Measurements from ENCODE around the gene CES3. TPM values are rescaled to one million over a fixed set of nuclear protein-coding genes. Genes with fewer than 3 reads are reported as not detected.

Gene CES3
- total and polyA plus RNA-seq, 9 donors = 0.45 to 2.3 (median 1.3) TPM

DNA sequence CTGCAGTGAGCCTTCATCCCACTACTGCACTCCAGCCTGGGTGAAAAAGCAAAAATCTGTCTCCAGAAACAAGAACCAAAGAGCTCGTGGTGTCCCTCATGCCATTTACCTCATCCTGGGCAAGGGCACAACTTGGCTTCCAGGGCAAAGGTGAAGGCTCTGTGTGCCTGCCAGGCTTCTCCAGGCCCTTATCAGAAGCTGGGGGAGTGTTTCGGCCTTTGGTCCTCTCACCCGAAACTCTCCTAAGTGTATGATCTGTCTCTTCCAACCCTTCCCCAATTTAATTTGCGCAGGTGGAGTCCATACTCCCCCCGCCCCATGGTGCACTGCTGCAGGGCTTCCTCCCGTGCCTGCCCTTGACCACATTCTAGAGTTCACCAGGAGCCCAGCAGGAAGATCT is 24.6 kb upstream of the CES3 start:
- H3K4me1 ChIP-seq (ENCODE audit: insufficient read depth) = peaks cover 14% of the 10 kb centered on the region
- no peaks in the 10 kb centered on the region for H3K9me3 ChIP-seq
- 52 to 61% (median 56%) methylated on average over 6 of the region's 6 CpGs for WGBS, 3 donors
- H3K36me3 ChIP-seq = no peaks in the 10 kb centered on the region
- H3K27ac ChIP-seq = no peak overlapping the region
- DNase-seq = no peak
- intact Hi-C loops (cut with DNase I) = loop anchor here in 1 of 4 donors (10.0 kb wide), 2 partner anchors 58 to 528 kb away; no protein-coding TSS in a partner anchor
- no peak overlapping the region for H3K4me3 ChIP-seq
- H3K27me3 ChIP-seq = no peaks in the 10 kb centered on the region
- no peak for TF ChIP-seq POLR2A (IDR thresholded peaks at IDR 0.05)
- TF ChIP-seq, protein P1, sequence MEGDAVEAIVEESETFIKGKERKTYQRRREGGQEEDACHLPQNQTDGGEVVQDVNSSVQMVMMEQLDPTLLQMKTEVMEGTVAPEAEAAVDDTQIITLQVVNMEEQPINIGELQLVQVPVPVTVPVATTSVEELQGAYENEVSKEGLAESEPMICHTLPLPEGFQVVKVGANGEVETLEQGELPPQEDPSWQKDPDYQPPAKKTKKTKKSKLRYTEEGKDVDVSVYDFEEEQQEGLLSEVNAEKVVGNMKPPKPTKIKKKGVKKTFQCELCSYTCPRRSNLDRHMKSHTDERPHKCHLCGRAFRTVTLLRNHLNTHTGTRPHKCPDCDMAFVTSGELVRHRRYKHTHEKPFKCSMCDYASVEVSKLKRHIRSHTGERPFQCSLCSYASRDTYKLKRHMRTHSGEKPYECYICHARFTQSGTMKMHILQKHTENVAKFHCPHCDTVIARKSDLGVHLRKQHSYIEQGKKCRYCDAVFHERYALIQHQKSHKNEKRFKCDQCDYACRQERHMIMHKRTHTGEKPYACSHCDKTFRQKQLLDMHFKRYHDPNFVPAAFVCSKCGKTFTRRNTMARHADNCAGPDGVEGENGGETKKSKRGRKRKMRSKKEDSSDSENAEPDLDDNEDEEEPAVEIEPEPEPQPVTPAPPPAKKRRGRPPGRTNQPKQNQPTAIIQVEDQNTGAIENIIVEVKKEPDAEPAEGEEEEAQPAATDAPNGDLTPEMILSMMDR (IDR thresholded peaks at IDR 0.05) = no peak
- no peak for TF ChIP-seq EP300 (IDR thresholded peaks at IDR 0.05)

DNA sequence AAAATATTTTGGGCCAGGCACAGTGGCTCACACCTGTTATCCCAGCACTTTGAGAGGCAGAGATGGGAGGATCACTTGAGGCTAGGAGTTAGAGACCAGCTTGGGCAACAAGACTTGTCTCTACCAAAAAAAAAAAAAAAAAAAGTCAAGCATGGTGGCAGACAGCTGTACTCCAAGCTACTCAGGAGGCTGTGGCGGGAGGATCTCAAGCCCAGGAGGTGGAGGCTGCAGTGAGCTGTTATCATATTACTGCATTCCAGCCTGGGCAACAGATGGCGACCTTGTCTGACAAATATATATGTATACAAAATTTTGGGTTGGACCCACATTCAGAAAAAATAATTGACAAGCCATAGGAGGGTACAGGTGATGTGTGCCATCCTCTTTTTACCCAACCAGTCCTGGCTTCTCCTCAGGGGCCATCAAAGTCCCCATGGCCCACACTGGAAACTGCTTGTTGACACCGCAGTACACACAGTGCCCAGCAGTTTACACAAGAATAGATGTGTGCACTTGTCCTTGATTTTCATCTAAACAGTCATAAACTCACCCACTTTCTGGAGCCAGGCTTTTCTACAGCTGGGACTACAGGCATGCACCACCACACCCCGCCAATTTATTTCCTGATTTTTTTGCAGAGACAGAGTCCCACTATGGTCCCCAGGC is 24.0 kb upstream of the CES3 start:
- peaks cover 14% of the 10 kb centered on the region for H3K4me1 ChIP-seq (ENCODE audit: insufficient read depth)
- intact Hi-C loops (cut with DNase I) = loop anchor here in 1 of 4 donors (10.0 kb wide), 2 partner anchors 58 to 528 kb away; no protein-coding TSS in a partner anchor
- no peak overlapping the region for H3K4me3 ChIP-seq
- H3K27ac ChIP-seq = no peak overlapping the region
- DNase-seq = no peak
- 87 to 93% (median 92%) methylated on average over 4 of the region's 4 CpGs for WGBS, 3 donors
- H3K9me3 ChIP-seq = no peaks in the 10 kb centered on the region
- no peaks in the 10 kb centered on the region for H3K36me3 ChIP-seq
- no peaks in the 10 kb centered on the region for H3K27me3 ChIP-seq
- TF ChIP-seq POLR2A (IDR thresholded peaks at IDR 0.05) = no peak
- TF ChIP-seq, protein P1 (IDR thresholded peaks at IDR 0.05) = no peak
- TF ChIP-seq EP300 (IDR thresholded peaks at IDR 0.05) = no peak

DNA sequence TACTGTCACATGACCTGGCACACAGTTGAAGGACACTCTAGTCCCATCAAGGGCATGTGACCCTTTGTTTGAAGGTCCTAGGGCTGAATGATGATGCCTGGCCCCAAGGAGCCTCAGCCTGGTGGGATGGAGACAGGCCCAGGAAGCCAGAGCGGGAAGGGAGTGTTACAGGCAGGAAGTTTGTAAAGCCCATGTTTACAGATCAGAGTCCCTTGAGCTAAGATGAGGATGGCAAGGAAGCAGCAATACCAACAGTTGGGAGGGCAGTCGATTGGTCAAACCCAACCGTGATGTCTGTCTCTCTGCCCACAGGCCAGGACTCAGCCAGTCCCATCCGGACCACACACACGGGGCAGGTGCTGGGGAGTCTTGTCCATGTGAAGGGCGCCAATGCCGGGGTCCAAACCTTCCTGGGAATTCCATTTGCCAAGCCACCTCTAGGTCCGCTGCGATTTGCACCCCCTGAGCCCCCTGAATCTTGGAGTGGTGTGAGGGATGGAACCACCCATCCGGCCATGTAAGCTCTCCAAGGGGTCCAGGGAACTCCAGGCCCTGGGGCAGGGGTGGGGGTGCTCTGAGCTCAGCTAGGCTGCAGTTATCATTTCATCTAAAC is 23.2 kb upstream of the CES3 start:
- WGBS, 3 donors = 86 to 92% (median 90%) methylated on average over 10 of the region's 10 CpGs
- H3K27me3 ChIP-seq = no peaks in the 10 kb centered on the region
- no peak for TF ChIP-seq EP300 (IDR thresholded peaks at IDR 0.05)
- TF ChIP-seq, protein P1 (IDR thresholded peaks at IDR 0.05) = no peak
- TF ChIP-seq POLR2A (IDR thresholded peaks at IDR 0.05) = no peak
- DNase-seq = no peak
- H3K4me1 ChIP-seq (ENCODE audit: insufficient read depth) = peaks cover 14% of the 10 kb centered on the region
- intact Hi-C loops (cut with DNase I) = loop anchor here in 1 of 4 donors (10.0 kb wide), 2 partner anchors 57 to 527 kb away; no protein-coding TSS in a partner anchor
- no peak overlapping the region for H3K4me3 ChIP-seq
- no peaks in the 10 kb centered on the region for H3K36me3 ChIP-seq
- H3K27ac ChIP-seq = no peak overlapping the region
- H3K9me3 ChIP-seq = no peaks in the 10 kb centered on the region

DNA sequence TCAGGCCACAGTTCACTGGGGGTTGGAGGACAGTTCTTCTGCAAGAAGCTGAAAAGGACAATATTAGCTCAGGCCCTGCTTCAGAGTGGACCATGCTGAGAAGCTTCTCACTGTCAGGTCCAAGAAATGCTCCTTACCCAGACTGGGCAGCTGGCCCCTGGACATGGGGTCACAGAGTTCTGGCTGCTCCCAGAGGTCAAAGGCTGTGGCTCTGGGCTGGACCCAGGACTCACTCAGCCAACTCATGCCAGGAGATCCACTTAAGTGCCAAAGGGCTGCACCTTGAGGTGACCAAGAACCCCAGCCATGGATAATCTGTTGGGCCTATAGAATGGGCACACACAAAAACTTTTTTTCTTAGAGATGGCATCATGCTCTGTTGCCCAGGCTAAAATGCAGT is 21.7 kb upstream of the CES3 start:
- intact Hi-C loops (cut with DNase I) = loop anchor here in 1 of 4 donors (10.0 kb wide), 2 partner anchors 55 to 525 kb away; no protein-coding TSS in a partner anchor
- Histone ChIP-seq H3K27ac (no peak overlapping the region), H3K4me1 (ENCODE audit: insufficient read depth) (peaks cover 11% of the 10 kb centered on the region), H3K27me3 (no peaks in the 10 kb centered on the region), H3K9me3 (no peaks in the 10 kb centered on the region), H3K36me3 (no peaks in the 10 kb centered on the region), H3K4me3 (no peak overlapping the region)
- TF ChIP-seq EP300 (IDR thresholded peaks at IDR 0.05) (no peak), POLR2A (IDR thresholded peaks at IDR 0.05) (no peak)
- TF ChIP-seq, protein P1 (IDR thresholded peaks at IDR 0.05) = no peak
- DNase-seq = no peak

Data from ovary (tissue), 9 donors.